Spleen (tissue), 11 donors: ENCODE measurements around the gene SLC26A3. TPM values are rescaled to one million over a fixed set of nuclear protein-coding genes. Genes with fewer than 3 reads are reported as not detected.

Experiments used
- DNase-seq: peaks from one replicate; pipeline ENCODE4 v3.0.0-alpha.2; 2020
- H3K27ac ChIP-seq, 8 donors: fragments of 200-600 bp; sonication (generic) in 7 of 8; 1 replicate in 4 of 8; 2 replicates in 4 of 8; pipeline versions ENCODE4 v1.5.0 to v1.8.0; 2016 to 2021; ENCODE audit warnings: inconsistent platforms in 4 of 8, mild to moderate bottlenecking in 4 of 8, moderate library complexity in 1 of 8
- H3K27me3 ChIP-seq, 7 donors: fragments of 200-600 bp; sonication (generic) in 6 of 7; replicated peaks in 1 of 7; 1 replicate in 4 of 7; 2 replicates in 3 of 7; pipeline versions ENCODE4 v1.5.0 to v1.8.0; 2016 to 2021; ENCODE audit warnings: inconsistent platforms in 3 of 7, mild to moderate bottlenecking in 1 of 7
- H3K36me3 ChIP-seq, 6 donors: fragments of 200-600 bp; sonication (generic) in 5 of 6; 1 replicate in 4 of 6; 2 replicates in 2 of 6; pipeline versions ENCODE4 v1.5.0 to v1.8.0; 2016 to 2021; ENCODE audit warnings: inconsistent platforms in 2 of 6
- H3K4me1 ChIP-seq, 6 donors: fragments of 200-600 bp; sonication (generic) in 5 of 6; 1 replicate in 3 of 6; 2 replicates in 3 of 6; pipeline versions ENCODE4 v1.5.0 to v1.8.0; 2016 to 2021; ENCODE audit warnings: inconsistent platforms in 3 of 6
- H3K4me3 ChIP-seq, 8 donors: fragments of 200-600 bp; sonication (generic) in 7 of 8; 1 replicate in 4 of 8; 2 replicates in 4 of 8; pipeline versions ENCODE4 v1.5.0 to v1.8.0; 2016 to 2021; ENCODE audit warnings: inconsistent platforms in 4 of 8, mild to moderate bottlenecking in 4 of 8, moderate library complexity in 2 of 8
- H3K9me3 ChIP-seq, 8 donors: fragments of 200-600 bp; sonication (generic) in 7 of 8; 1 replicate in 4 of 8; 2 replicates in 4 of 8; pipeline versions ENCODE4 v1.5.0 to v1.8.0; 2016 to 2021; ENCODE audit warnings: inconsistent platforms in 4 of 8
- CTCF ChIP-seq, 11 experiments: fragments of 200-600 bp in 7 of 11; fragments of 450-650 bp in 4 of 11; sonication (generic) in 4 of 11; IDR thresholded peaks in 8 of 11; conservative IDR thresholded peaks in 3 of 11; 1 replicate in 7 of 11; 2 replicates in 4 of 11; pipeline versions ENCODE4 v1.4.0 to v1.8.0; 2016 to 2021; ENCODE audit warnings: antibody characterized with exemption in 11 of 11, inconsistent platforms in 4 of 11, mild to moderate bottlenecking in 1 of 11
- POLR2A ChIP-seq, 3 donors: fragments of 450-650 bp; IDR thresholded peaks; one replicate each; pipeline ENCODE4 v1.5.1; 2017; ENCODE audit warnings: antibody characterized with exemption in 3 of 3, mild to moderate bottlenecking in 1 of 3
- POLR2AphosphoS5 ChIP-seq, 3 donors: sonication (generic); formaldehyde crosslinking; IDR thresholded peaks; one replicate each; pipeline ENCODE4 v1.5.1; 2017; ENCODE audit warnings: antibody characterized with exemption in 3 of 3
- WGBS, 5 donors: extraction: QIAGEN DNeasy Blood & Tissue Kit in 3 of 5; methylation state at CpG; one replicate each; pipeline versions ENCODE4 v1.1.5 to v1.1.7; 2013 to 2018; 5-methylcytosine and 5-hydroxymethylcytosine counted together
- intact Hi-C: fragments of 100-400 bp; cut with DNase I; formaldehyde crosslinking; loops from one replicate; pipeline ENCODE4 v1.15.0; 2023; ENCODE audit warnings: low total_unique reads
- polyA plus RNA-seq, 3 donors: library from polyadenylated mRNA; stranded (reverse); fragments of 200-250 nt; gene quantifications; one replicate each; pipeline ENCODE4 v1.2.1, GENCODE V29; 2013
- total RNA-seq, 7 donors: library from RNA; depleted of rRNA in 3 of 7; stranded (reverse); fragments of >200 nt in 3 of 7; fragmentation: NEBNext Ultra II Directional in 4 of 7; extraction: Animal tissue kit (Norgen Biotek cat#: 25700) in 4 of 7; gene quantifications; one replicate each; pipeline versions ENCODE4 v1.1.0 to v1.2.1, GENCODE V29; 2016 to 2021
- donor health status: healthy with polysubstance abuse.
- donor health status: DM: no; HTN: no; CAD: no; lungs with moderate emphysema.
- donor health status: DM: no; HTN: no; CAD: no.
- donor health status: Bipolar disorder and iron deficiency.
- donor health status: healthy.
- donor health status: DM: no; HTN: no; CAD: no.
- donor health status: DM: yes; HTN: yes; CAD: no.

SLC26A3 gene
- total and polyA plus RNA-seq, 10 donors, result 0.13 to 0.37 TPM; not detected in 8

DNA sequence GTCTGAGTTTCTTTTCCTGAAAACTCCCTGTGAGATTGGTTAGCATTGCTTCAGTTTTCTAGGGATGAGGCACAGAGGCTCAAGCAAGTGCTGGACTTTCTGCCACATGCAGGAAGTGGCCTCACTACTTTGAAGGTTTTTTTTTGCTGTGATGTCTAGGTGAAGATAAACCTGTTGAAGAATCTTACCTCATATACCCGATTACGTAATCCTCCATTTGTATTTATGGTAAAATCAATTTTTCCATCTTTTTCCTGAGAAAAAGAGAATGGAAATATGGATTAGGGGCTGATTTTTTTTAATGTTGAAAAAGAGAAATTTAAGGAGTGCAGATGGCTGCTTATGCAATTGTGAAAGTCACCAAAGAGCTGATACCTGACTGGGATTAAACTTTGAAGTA is 35.6 kb downstream of the SLC26A3 start:
- Histone ChIP-seq H3K36me3 (no peaks in the 10 kb centered on the region), H3K4me1 (no peaks in the 10 kb centered on the region), H3K9me3 (no peaks in the 10 kb centered on the region), H3K4me3 (no peak overlapping the region), H3K27ac (no peak overlapping the region), H3K27me3 (no peaks in the 10 kb centered on the region)
- TF ChIP-seq POLR2AphosphoS5 (IDR thresholded peaks at IDR 0.05) (no peak), CTCF (IDR thresholded peaks at IDR 0.05 in 8 of 11, conservative IDR thresholded peaks at IDR 0.05 in 3 of 11) (no peak), POLR2A (IDR thresholded peaks at IDR 0.05) (no peak)
- no peak for DNase-seq
- 93 to 99% (median 97%) methylated on average over 2 of the region's 2 CpGs for WGBS, 5 donors
- intact Hi-C loops, result no loop called here

DNA sequence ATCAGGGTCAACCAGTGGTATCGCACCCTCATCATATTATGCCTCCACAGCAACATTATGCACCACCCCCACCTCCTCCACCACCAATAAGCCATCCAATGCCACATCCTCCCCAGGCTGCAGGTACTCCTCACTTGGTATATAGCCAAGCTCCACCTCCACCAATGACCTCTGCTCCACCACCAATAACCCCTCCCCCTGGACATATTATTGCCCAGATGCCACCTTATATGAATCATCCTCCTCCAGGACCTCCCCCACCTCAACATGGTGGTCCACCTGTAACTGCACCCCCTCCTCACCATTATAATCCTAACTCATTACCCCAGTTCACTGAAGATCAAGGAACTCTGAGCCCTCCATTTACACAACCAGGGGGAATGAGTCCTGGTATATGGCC is 44.4 kb downstream of the SLC26A3 start:
- no peak for DNase-seq
- Histone ChIP-seq H3K27ac (no peak overlapping the region), H3K4me1 (no peaks in the 10 kb centered on the region), H3K27me3 (no peaks in the 10 kb centered on the region), H3K9me3 (no peaks in the 10 kb centered on the region), H3K4me3 (no peak overlapping the region), H3K36me3 (peaks cover 3 to 85% (median 61%) of the 10 kb centered on the region in 6 donors)
- TF ChIP-seq CTCF (IDR thresholded peaks at IDR 0.05 in 8 of 11, conservative IDR thresholded peaks at IDR 0.05 in 3 of 11), result no peak
- no peak for TF ChIP-seq POLR2AphosphoS5 (IDR thresholded peaks at IDR 0.05)
- TF ChIP-seq POLR2A (IDR thresholded peaks at IDR 0.05), result no peak
- intact Hi-C loops, result no loop called here
- WGBS, 5 donors, result 95 to 100% (median 100%) methylated on average over 1 of the region's 1 CpG

- TF ChIP-seq CTCF (IDR thresholded peaks at IDR 0.05 in 8 of 11, conservative IDR thresholded peaks at IDR 0.05 in 3 of 11), result no peak
- TF ChIP-seq POLR2A (IDR thresholded peaks at IDR 0.05), result no peak
- TF ChIP-seq POLR2AphosphoS5 (IDR thresholded peaks at IDR 0.05), result no peak
- Histone ChIP-seq H3K36me3 (peaks cover 3 to 100% (median 93%) of the 10 kb centered on the region in 6 donors), H3K4me3 (no peak overlapping the region), H3K27me3 (no peaks in the 10 kb centered on the region), H3K27ac (no peak overlapping the region), H3K9me3 (no peaks in the 10 kb centered on the region), H3K4me1 (peaks cover 0 to 10% (median 0%) of the 10 kb centered on the region in 6 donors)
- intact Hi-C loops, result no loop called here
- no peak for DNase-seq
- 97 to 100% (median 98%) methylated on average over 2 of the region's 2 CpGs for WGBS, 5 donors
Measured at GRCh38 chr7:107754642-107755041, 48.4 kb downstream of the SLC26A3 start.

DNA sequence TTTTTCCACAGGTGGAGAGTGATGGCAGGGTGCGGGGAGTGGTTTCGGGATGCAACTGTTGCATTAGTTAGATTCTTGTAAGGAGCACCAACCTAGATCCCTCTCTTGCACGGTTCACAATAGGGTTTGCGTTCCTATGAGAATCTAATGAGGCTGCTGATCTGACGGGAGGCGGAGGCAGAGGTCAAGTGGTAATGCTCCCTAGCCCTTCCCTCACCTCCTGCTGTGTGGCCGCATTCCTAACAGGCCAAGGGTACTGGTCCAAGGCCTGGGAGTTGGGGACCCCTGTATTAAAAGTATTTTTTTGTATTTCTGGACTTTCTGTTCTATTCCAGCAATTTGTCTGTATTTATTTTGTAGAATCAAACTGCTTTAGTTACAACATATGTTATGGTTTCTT is 51.9 kb downstream of the SLC26A3 start:
- Histone ChIP-seq H3K27me3 (no peaks in the 10 kb centered on the region), H3K4me3 (no peak overlapping the region), H3K36me3 (peaks cover 0 to 81% (median 69%) of the 10 kb centered on the region in 6 donors), H3K27ac (no peak overlapping the region), H3K4me1 (peaks cover 20 to 45% (median 24%) of the 10 kb centered on the region in 6 donors), H3K9me3 (no peaks in the 10 kb centered on the region)
- intact Hi-C loops, result no loop called here
- WGBS, 5 donors, result 90 to 96% (median 93%) methylated on average over 7 of the region's 7 CpGs
- DNase-seq, result no peak
- TF ChIP-seq POLR2AphosphoS5 (IDR thresholded peaks at IDR 0.05), result no peak
- TF ChIP-seq POLR2A (IDR thresholded peaks at IDR 0.05), result no peak
- no peak for TF ChIP-seq CTCF (IDR thresholded peaks at IDR 0.05 in 8 of 11, conservative IDR thresholded peaks at IDR 0.05 in 3 of 11)
